BLaER1 (cell line): ENCODE data around the gene F13A1.

Experiments
- H3K27ac ChIP-seq: shearing (Covaris generic); formaldehyde crosslinking; 2 replicates; pipeline ENCODE4 v1.8.1; 2022
- H3K27me3 ChIP-seq: shearing (Covaris generic); formaldehyde crosslinking; 2 replicates; pipeline ENCODE4 v1.8.1; 2022
- H3K36me3 ChIP-seq: shearing (Covaris generic); formaldehyde crosslinking; 2 replicates; pipeline ENCODE4 v1.8.1; 2022
- H3K4me1 ChIP-seq: shearing (Covaris generic); formaldehyde crosslinking; 2 replicates; pipeline ENCODE4 v1.8.1; 2022
- H3K4me2 ChIP-seq: shearing (Covaris generic); formaldehyde crosslinking; 2 replicates; pipeline ENCODE4 v1.8.1; 2022
- H3K4me3 ChIP-seq: shearing (Covaris generic); formaldehyde crosslinking; 2 replicates; pipeline ENCODE4 v1.8.1; 2022
- H3K9ac ChIP-seq: shearing (Covaris generic); formaldehyde crosslinking; 2 replicates; pipeline ENCODE4 v1.8.1; 2022
- H3K9me3 ChIP-seq: shearing (Covaris generic); formaldehyde crosslinking; 2 replicates; pipeline ENCODE4 v1.8.1; 2022
- H4K20me1 ChIP-seq: shearing (Covaris generic); formaldehyde crosslinking; 2 replicates; pipeline ENCODE4 v1.8.1; 2022
- Cebpa-rat ChIP-seq: shearing (Covaris generic); IDR thresholded peaks from 2 replicates; pipeline ENCODE4 v1.8.1; 2022

F13A1 gene

GRCh38 chr6:6201200-6201599 is 119.3 kb downstream of the F13A1 start:
- H4K20me1 ChIP-seq: no peaks in the 10 kb centered on the region
- TF ChIP-seq Cebpa-rat: no peak
- H3K4me2 ChIP-seq: no peak overlapping the region
- no peaks in the 10 kb centered on the region for H3K9me3 ChIP-seq
- no peaks in the 10 kb centered on the region for H3K36me3 ChIP-seq
- no peaks in the 10 kb centered on the region for H3K4me1 ChIP-seq
- H3K27me3 ChIP-seq: no peaks in the 10 kb centered on the region
- no peak overlapping the region for H3K4me3 ChIP-seq
- no peak overlapping the region for H3K27ac ChIP-seq
- H3K9ac ChIP-seq: no peak overlapping the region

- no peaks in the 10 kb centered on the region for H3K27me3 ChIP-seq
- H3K9ac ChIP-seq: no peak overlapping the region
- no peak for TF ChIP-seq Cebpa-rat
- no peaks in the 10 kb centered on the region for H3K36me3 ChIP-seq
- no peak overlapping the region for H3K4me2 ChIP-seq
- H4K20me1 ChIP-seq: no peaks in the 10 kb centered on the region
- no peaks in the 10 kb centered on the region for H3K9me3 ChIP-seq
- H3K27ac ChIP-seq: no peak overlapping the region
- H3K4me1 ChIP-seq: no peaks in the 10 kb centered on the region
- no peak overlapping the region for H3K4me3 ChIP-seq
Measured at GRCh38 chr6:6199678-6200077, 120.8 kb downstream of the F13A1 start.

- Histone ChIP-seq H3K27me3 (no peaks in the 10 kb centered on the region), H3K9me3 (no peaks in the 10 kb centered on the region), H3K4me1 (no peaks in the 10 kb centered on the region), H3K4me2 (no peak overlapping the region), H4K20me1 (no peaks in the 10 kb centered on the region), H3K27ac (no peak overlapping the region), H3K9ac (no peak overlapping the region), H3K36me3 (no peaks in the 10 kb centered on the region), H3K4me3 (no peak overlapping the region)
- no peak for TF ChIP-seq Cebpa-rat
Measured at GRCh38 chr6:6196762-6197161, 123.7 kb downstream of the F13A1 start.

- TF ChIP-seq Cebpa-rat: no peak
- H3K4me1 ChIP-seq: no peaks in the 10 kb centered on the region
Measured at GRCh38 chr6:6195080-6195479, 125.4 kb downstream of the F13A1 start.

GRCh38 chr6:6193221-6193745 is 127.2 kb downstream of the F13A1 start:
- Histone ChIP-seq H3K27ac (no peak overlapping the region), H3K4me1 (no peaks in the 10 kb centered on the region), H3K4me3 (no peak overlapping the region), H3K9me3 (no peaks in the 10 kb centered on the region), H3K27me3 (no peaks in the 10 kb centered on the region), H3K4me2 (no peak overlapping the region), H4K20me1 (no peaks in the 10 kb centered on the region), H3K36me3 (no peaks in the 10 kb centered on the region), H3K9ac (no peak overlapping the region)
- no peak for TF ChIP-seq Cebpa-rat

More at GRCh38 chr6:6195080-6195479, 125.4 kb downstream of the F13A1 start:
- Histone ChIP-seq H3K27me3 (no peaks in the 10 kb centered on the region), H3K9me3 (no peaks in the 10 kb centered on the region), H3K4me3 (no peak overlapping the region), H3K27ac (no peak overlapping the region), H3K36me3 (no peaks in the 10 kb centered on the region), H3K4me2 (no peak overlapping the region), H3K9ac (no peak overlapping the region), H4K20me1 (no peaks in the 10 kb centered on the region)

- H3K4me1 ChIP-seq: no peaks in the 10 kb centered on the region
- TF ChIP-seq Cebpa-rat: no peak
- no peak overlapping the region for H3K27ac ChIP-seq
- H4K20me1 ChIP-seq: no peaks in the 10 kb centered on the region
- H3K36me3 ChIP-seq: no peaks in the 10 kb centered on the region
- H3K9me3 ChIP-seq: no peaks in the 10 kb centered on the region
- no peak overlapping the region for H3K9ac ChIP-seq
- no peaks in the 10 kb centered on the region for H3K27me3 ChIP-seq
- H3K4me3 ChIP-seq: no peak overlapping the region
- H3K4me2 ChIP-seq: no peak overlapping the region
Measured at GRCh38 chr6:6191909-6192308, 128.6 kb downstream of the F13A1 start.

GRCh38 chr6:6191476-6191875 is 129.0 kb downstream of the F13A1 start:
- Histone ChIP-seq H3K27ac (no peak overlapping the region), H3K27me3 (no peaks in the 10 kb centered on the region), H3K9ac (no peak overlapping the region), H3K9me3 (no peaks in the 10 kb centered on the region), H3K4me3 (no peak overlapping the region), H3K36me3 (no peaks in the 10 kb centered on the region), H4K20me1 (no peaks in the 10 kb centered on the region), H3K4me1 (no peaks in the 10 kb centered on the region), H3K4me2 (no peak overlapping the region)
- no peak for TF ChIP-seq Cebpa-rat

- Histone ChIP-seq H3K36me3 (no peaks in the 10 kb centered on the region), H3K4me3 (no peak overlapping the region), H3K4me2 (no peak overlapping the region), H3K9me3 (no peaks in the 10 kb centered on the region), H3K27me3 (no peaks in the 10 kb centered on the region), H3K9ac (no peak overlapping the region), H3K27ac (no peak overlapping the region), H3K4me1 (no peaks in the 10 kb centered on the region), H4K20me1 (no peaks in the 10 kb centered on the region)
- TF ChIP-seq Cebpa-rat: no peak
Measured at GRCh38 chr6:6180684-6181083, 139.8 kb downstream of the F13A1 start.

GRCh38 chr6:6179858-6180623 is 140.4 kb downstream of the F13A1 start:
- Histone ChIP-seq H3K27me3 (no peaks in the 10 kb centered on the region), H3K4me1 (no peaks in the 10 kb centered on the region), H3K9ac (no peak overlapping the region), H3K4me3 (no peak overlapping the region), H3K27ac (no peak overlapping the region), H3K9me3 (no peaks in the 10 kb centered on the region), H3K4me2 (no peak overlapping the region), H4K20me1 (no peaks in the 10 kb centered on the region), H3K36me3 (no peaks in the 10 kb centered on the region)
- no peak for TF ChIP-seq Cebpa-rat

DNA sequence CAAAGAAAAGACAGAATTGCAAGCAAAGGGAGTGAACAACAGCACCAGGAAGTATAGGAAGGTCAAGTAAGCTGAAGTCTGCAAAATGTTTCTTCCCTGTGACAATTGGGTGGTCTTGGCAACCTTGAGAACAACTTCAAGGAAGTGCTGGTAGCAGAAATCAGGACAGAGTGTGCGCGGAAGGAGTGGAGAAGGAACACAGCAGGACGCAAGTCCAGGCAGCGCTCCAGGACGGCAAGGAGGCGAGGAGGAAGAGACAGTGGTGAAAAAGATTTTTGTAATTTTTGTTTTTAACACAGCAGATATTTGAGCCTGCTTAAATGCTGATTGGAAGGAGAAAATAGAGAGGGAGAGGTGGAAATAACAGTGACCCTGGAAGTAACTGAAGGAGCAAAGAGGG is 141.7 kb downstream of the F13A1 start:
- Histone ChIP-seq H3K36me3 (no peaks in the 10 kb centered on the region), H3K9me3 (no peaks in the 10 kb centered on the region), H3K4me3 (no peak overlapping the region), H3K4me2 (no peak overlapping the region), H3K27me3 (no peaks in the 10 kb centered on the region), H3K9ac (no peak overlapping the region), H4K20me1 (no peaks in the 10 kb centered on the region), H3K4me1 (no peaks in the 10 kb centered on the region), H3K27ac (no peak overlapping the region)
- TF ChIP-seq Cebpa-rat: no peak

DNA sequence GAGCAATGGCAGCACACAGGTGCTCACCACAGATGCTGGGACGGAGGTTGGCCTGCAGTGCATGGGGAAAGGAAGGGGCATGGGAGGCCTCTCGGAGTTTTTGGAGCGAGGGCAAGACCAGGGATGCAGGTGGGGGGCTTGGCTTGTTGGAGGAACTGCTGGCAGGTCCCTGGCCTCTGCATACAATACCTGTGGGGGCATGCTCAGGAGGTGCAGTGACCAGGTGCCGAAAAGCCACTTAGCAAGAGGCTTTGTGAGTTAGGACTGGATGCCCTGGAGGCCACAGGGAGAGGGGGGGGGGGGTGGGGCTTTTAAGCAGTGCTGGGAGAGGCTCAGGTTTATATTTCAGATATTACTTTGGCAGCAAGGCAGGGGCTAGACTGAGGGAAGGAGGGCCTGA is 142.7 kb downstream of the F13A1 start:
- no peak overlapping the region for H3K27ac ChIP-seq

More for the DNA sequence above, 142.7 kb downstream of the F13A1 start:
- no peaks in the 10 kb centered on the region for H4K20me1 ChIP-seq
- no peaks in the 10 kb centered on the region for H3K9me3 ChIP-seq
- H3K4me2 ChIP-seq: no peak overlapping the region
- H3K4me1 ChIP-seq: no peaks in the 10 kb centered on the region
- TF ChIP-seq Cebpa-rat: no peak
- H3K9ac ChIP-seq: no peak overlapping the region
- no peak overlapping the region for H3K4me3 ChIP-seq
- H3K27me3 ChIP-seq: no peaks in the 10 kb centered on the region
- H3K36me3 ChIP-seq: no peaks in the 10 kb centered on the region
